HCEC 1CT (cell line): ENCODE measurements around the gene TMEM240.
"Not testable (repeated sequence)": the region's sequence is repeated elsewhere in the genome, so short reads cannot be mapped to it uniquely, and the experiment has no call there.

Source experiments
- DNase-seq: peaks from one replicate; pipeline ENCODE4 v3.0.0-alpha.2; 2017

Gene TMEM240

DNA sequence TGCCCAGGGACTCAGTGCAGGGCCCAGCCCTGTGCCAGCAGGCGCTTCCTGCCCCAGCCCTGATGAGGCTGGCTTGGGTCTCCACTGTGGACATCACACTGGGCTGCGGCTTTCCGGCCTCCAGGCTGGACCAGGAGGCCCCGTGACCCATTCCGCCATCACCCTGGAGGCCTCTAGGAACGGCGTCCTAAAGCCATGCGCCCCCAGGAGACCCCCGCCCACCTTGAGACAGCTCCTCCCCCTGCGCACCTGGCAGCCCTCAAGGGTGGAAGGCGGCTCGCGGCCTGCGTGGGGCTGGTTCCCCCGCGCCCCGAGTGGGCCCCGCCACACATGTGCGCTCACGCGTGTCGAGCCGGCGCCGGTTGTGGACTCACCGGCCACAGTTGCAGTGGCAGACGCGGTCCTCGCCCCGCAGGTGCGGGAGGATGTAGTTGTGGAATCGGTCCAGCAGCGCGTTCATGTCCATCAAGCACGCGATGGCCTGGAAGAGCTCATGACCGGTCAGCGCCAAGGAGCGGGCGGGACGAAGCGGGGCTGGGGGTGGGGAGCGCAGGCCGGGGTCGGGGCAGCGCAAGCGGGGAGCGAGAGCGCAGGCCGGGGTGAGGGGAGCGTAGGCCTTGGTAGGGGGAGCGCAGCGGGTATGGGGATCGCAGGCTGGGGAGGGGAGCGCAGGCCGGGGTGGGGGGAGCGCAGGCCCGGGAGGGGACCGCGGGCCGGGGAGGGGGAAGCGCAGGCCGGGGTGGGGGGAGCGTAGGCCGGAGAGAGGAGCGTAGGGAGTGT, 924 bp downstream of the TMEM240 start:
- DNase-seq: peak; percentile 51

DNA sequence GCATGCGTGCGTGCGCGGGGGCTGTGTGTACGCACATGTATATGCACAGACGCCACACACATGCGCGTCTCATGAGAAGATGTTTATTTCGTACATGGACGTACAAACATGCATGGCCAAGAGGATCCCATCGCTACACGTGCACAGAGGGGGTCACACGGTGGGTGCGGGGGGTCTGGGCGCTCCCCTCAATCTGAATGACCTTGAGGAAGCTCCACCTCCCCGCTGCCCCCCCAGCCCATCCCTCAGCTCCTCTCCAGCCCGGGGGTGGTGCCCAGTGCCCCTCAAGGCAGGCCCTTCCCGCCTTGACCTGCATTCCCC, 1.5 kb downstream of the TMEM240 start:
- no peak for DNase-seq

DNA sequence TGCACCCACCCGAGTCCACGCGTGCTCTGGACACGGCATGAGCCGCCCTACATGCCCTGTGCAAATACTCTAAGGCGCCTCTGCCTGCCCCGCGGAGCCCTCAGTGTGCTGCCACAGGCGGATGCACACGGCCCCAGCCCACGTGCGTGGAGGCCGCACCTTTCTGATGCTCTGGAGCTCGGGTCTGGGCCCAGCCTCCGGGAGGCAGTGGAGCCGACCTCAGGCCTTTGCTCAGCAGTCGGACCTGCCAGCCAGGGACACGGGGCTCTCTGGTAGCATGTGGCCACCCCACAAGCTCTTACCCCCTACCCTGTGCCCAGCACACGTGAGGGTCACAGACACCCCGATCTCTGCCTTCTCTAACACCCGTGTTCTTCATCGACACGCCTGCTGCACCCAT, 2.1 kb downstream of the TMEM240 start:
- DNase-seq: no peak

DNA sequence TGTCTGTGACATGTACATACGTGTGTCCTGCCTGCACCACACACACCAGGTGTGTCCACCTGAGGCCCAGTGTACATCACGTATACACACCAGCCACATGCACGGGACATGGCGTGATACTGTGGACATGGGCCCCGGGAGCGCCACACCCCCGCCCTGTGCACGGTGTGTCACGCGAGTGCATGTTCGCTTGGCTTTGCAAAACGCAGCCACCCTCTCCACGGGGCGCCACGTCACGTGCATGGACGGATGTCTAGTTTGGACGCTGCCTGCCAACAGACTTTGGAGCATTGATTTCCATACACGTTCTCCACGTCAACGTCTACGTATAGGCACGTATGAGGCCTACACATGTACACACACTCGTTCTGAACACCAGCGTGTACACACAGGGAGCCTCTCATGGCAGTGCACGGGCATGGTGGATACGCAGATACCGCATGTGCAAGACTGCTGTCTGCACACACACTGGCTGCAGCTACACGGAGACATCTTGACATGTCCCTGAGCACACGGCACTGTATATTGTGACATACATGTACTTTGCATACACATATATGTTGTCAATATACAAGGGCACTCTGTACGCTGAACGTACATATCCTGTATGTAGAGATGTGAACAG, 2.7 kb downstream of the TMEM240 start:
- no peak for DNase-seq

DNA sequence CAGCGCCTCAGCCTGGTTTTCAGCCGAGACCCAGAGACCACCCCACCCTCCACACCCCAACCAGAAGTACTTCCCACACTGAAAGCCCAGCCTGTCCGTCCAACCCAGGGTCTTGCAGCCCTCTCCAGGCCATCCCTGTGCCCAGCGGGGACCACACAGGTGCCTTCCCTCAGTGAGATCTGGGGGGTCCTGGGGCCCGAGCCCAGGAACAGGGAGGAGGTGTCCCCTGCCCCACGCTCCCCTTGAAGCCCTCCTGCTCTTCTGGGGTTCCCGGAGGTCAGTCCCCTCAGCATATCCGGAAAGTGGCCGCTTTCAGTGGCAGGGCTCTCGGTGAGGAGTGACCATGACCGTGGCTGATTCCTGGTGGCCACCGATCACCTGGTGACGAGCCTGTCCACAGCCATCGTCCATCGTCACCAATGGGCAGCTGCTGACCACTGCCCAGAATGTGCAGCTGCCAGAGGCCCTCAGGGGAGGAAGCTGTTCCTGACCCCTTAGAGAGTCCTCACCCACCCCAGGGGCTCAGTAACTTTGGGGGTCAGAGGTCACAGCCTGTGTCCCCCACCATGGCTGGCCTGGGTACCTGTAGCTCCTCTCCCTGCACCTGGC, 3.4 kb downstream of the TMEM240 start:
- DNase-seq: no peak

DNA sequence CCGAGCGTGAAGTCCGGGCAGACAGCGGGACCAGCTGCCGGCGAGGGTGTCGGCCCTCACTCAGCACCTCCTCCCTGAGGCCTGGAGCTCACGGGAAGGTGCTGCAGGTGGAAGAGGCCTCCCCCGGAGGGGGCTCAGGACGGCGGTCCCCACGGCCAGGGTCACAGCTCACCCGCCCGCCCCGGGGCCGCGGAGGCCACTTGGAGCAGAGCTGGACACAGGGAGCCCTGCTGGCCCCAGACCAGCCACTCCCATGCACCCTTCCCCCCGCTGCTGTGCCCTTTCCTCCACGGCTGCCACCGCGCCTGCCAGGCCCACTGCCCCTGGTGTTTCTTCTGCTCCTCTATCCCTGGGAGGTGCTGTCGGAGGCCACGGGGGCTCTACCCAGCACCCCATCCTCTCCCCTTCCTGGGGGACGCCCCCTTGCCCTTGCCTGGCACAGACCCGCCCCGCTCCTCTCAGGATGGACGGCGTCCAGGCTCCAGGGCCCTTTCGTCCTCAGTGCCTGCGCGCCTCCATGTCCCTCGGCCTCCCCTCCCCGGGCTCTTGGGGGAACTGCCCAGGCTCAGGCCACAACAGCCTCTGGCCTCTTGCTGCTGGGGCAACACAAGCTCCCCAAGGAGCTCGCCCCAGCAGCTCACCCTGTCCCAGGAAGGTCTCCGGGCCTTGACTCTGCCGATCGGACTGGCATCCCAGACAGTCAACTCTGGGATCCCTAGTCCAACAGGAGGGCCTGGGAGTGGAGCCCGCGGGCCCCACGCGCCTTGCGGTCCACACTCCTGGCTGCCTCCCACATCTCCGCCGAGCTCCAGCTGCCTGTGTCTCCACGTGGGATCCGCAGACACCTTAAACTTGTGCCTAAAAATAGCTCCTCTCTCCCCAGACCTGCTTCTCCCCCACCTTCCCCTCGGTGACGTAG, 4.1 kb downstream of the TMEM240 start:
- no peak for DNase-seq

DNA sequence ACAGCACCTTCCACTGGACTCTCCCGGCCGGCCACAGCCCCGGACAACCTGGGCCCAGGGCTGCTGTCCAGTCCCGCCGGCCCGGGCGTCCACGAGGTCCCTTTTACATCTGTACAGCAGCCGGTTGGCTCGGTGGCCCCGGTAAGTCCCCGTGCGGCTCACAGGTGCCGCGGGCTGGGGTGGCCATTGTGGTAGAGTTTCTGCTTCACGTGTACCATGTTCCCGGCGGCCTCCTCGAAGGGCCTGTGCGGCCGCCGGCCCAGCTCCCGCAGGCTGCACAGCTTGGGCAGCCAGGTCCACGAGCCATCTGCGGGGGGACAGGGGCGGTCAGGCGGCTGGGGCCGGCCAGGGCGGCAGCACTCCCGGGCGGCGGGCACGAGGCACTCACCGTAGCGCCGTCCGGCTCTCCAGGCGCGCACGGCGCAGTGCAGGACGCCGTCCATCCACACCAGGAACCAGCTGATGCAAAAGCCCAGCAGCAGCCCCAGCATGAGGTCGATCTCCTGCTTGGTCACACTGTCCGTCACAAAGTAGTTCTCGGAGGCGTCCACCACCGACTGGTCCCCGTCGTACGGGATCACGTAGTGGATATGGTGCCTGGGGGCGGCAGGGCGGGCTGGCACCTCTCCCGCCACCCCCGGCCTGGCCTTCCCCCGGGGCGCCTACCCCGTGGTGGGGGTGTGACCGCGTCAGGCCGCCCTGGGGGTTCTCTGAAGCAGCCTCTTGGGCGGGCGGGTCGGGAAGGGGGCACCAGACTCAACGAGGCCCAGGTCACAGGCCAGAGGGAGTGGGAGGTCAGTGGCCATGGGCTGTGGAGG, 5.0 kb downstream of the TMEM240 start:
- no peak for DNase-seq

DNA sequence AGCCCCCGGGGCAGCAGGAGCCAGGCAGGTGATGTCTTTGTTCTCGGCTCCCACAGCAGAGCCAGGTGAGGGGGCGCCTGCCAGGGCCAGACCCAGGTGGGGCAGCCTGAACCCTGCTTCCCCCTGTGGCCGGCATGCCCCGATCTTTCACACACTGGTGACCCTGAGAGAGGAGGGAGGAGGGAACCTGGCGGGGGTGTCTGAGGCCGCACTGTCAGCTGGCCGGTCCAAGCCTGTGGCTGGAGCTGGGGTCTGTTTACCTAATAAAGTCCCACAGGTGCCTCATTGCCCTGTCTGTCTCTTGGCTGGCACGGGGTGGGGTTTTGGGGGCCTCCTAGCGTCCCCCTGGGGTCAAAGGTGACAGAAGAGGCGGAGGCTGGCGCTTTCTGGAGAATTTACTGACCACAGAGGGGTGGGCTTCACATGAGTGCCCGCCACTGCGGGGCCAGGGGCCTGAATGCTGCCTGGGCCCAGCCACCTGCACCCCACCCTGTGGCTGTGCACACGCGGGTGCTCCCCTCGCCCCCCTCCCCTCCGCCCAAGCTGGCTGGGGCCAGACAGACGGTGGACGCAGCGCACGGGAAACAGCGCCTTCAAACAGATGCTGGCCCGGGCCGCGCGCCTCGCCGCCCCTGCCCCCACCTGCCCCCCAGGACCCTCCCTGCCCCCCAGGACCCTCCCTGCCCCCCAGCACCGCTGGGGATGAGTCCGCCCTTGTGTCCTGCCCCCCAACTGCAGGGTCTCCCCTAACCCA, 5.8 kb downstream of the TMEM240 start:
- DNase-seq: no peak

DNA sequence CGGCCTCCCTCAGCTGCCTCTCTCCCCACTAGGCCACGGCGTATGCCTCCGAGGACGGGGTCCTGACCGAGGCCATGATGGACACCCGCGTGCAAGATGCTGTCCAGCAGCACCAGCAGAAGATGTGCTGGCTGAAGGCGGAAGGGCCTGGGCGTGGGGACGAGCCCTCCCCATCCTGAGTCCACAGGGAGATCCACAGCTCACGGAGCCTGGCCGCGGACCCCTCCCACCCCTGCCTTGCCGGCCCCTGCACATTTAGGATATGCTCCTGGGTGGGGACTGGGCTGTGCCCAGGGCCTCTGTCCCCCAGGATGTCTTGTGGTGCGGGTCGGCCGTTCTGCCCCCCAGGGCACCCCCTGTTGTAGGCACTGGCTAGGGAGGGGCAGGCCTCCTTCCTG, 6.5 kb downstream of the TMEM240 start:
- not testable (repeated sequence) for DNase-seq

DNA sequence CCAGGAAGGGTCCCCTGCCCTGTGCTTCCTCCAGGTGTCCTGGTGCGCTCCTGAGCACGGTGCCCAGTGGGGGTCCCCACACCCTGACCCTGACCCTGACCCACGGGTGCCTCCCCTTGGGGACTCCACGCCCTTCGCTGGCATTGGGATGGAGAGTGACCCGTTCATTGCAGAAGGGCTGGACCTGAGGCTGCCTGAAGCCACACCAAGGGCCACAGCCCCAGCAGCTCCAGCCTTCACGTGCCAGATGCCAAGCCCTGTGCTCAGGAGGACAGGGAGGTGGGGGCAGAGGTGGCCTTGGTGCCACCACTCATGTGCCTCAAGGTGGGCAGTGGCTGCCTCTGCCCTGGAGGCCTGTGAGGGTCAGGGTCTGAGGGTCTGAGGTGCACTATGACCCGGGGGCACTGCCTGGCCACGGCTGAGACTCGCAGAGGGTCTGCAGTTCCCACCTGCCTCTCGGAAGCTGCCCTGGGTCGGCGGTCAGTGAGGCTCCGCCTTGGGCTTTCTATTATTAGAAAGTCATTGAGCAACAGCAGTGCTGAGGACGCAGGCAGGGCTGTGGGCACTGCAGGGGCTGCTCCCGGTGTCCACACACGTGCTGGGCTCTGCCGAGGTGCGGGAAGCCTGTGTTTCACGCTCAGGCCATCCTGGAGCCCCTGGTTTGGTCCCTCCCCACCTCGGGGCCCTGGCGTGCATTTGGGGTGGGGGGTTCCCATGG, 7.1 kb downstream of the TMEM240 start:
- not testable (repeated sequence) for DNase-seq

DNA sequence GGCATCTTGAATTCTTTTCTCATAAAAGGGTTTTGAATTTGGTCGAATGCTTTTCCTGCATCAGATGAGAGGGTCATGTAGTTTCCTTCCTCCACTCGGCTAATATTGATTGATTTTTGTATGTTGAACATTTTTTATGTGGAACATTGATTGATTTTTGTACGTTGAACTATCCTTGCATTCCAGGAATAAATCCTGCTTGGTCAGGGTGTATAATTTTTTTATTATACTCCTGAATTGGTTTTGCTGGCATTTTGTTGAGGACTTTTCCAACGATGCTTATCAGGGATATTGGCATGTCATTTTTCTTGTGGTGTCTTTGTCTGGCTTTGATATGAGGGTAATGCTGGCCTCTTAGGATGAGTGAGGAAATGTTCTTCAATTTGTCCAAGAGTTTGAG, 8.5 kb downstream of the TMEM240 start:
- no peak for DNase-seq

DNA sequence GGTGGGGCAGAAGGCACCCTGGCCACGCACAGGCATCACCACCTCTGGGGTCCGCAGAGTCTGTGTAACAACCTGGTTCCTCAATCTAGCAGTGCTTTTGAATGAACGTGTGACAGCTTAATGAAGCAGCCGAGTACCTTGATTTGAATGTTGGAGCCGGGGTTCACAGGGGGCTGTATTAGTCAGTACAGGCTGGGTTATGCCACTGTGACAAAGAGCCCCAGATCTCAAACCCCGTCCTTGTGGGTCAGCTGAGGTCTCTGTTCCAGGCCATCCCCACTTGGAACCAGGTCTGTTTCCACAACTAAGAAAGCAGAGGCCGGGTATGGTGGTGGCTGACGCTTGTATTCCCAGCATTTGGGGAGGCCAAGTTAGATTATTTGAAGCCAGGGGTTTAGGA, 10.5 kb downstream of the TMEM240 start:
- no peak for DNase-seq

DNA sequence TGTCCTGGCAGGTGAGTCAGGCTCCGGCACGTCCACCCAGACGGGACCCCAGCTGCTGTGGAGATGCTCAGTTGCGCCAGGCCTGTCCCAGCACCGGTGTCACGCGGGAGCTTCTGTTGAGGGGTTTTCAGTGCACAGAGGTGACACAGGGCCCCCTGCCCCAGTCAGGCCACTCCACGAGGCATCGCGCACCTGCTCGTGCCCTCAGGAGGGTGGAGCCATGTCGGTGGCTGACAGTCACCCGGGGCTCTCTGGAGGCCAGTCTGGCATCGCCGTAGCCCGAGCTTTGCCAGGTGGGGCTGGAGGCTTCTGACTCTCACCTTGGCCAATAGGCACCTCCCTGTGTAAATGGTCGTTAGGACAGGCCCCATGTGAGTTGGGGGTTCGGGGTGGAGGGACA, 11.1 kb downstream of the TMEM240 start:
- no peak for DNase-seq

DNA sequence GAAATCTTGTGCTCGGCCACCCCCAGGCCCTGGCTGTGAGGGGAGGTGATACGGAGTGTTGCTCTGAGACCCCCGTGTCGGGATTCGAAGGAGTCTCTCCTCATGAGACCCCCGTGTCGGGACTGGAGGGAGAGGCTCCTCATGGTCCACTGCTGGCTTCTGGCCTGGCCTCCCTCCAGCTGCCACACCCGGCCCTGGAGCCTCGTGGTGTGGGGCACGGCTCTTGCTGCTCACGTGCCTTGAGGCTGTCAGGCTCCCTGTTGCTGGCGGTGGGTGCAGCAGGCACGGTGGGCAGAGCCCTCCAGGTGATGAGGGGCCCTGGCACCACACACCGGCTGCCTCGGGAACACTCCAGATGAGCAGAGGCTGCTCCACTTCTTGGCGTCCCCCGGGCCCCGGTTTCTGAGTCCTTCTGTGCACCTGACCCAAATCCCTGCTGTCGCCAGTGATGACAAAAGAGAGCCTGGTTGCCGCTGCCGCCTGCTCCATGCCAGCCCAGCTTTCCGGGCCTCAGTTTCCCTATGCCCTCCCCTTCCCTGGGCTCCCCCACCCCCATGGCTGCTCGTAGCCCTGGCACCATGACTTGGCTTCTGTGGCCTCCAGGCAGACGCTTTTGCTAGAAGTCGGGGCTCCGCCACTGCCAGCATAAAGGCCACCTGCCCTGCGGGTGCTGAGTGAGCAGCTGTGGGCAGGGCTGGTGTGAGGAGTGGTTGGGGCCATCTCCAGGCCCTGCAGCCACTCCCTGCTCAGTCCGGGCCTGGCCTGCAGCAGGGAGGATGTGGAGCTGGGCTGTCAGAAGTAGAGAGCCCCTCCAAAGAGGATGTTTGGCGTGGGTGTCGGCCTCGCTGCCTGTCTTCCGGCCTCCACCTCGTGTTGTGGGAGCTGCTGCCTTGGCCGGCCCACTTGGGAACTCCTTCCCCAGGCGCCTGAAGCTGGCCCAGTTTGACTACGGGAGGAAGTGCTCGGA, 11.8 kb downstream of the TMEM240 start:
- DNase-seq: no peak

DNA sequence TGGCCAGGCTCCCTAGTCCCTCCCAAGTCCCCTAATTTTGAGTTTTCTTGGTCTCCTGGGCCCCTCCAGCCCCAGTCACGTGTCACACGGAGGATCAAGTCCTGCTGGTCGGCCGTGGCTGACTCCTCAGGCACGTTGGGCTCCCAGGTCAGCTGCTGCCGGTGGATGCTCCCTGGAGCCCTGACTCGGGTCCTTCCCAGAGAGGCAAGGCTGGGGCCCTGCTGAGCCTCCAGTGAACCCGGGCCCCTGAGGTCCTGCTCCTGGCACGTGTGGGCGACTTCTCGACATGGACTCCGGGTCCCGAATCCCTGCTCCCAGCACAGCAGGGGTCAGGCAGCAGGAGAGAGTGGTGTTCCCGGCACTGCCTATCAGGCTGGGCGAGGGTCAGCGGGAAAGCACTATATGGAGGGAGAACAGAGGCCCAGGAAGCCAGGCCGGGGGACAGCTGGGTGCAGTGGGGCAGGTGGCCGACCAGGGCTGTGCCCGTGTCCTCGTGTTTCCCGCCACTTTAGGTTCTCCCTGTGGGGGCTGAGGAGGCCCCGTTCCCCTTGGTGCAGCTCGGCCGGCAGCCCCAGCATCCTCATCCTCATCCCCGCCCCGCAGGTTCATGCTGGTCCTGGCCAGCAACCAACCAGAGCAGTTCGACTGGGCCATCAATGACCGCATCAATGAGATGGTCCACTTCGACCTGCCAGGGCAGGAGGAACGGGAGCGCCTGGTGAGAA, 13.2 kb downstream of the TMEM240 start:
- DNase-seq: no peak

DNA sequence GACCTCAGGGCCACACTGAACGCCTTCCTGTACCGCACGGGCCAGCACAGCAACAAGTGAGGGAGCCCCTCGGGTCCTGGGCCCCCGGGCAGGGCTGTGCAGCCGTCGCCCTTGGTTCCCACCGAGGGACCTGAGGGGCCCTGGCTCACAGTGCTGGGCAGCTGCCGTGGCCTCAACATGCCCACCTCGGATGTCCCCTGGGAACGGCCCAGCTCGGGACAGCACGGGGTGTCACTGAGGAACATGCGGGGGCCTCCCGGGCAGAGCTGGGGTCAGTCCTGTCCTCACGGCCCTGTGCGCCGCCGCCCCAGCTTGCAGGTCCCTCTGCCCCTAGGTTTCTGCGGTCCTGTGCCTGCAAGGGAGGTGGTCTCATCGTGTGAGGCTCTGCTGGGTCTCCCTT, 13.9 kb downstream of the TMEM240 start:
- DNase-seq: not testable (repeated sequence)

DNA sequence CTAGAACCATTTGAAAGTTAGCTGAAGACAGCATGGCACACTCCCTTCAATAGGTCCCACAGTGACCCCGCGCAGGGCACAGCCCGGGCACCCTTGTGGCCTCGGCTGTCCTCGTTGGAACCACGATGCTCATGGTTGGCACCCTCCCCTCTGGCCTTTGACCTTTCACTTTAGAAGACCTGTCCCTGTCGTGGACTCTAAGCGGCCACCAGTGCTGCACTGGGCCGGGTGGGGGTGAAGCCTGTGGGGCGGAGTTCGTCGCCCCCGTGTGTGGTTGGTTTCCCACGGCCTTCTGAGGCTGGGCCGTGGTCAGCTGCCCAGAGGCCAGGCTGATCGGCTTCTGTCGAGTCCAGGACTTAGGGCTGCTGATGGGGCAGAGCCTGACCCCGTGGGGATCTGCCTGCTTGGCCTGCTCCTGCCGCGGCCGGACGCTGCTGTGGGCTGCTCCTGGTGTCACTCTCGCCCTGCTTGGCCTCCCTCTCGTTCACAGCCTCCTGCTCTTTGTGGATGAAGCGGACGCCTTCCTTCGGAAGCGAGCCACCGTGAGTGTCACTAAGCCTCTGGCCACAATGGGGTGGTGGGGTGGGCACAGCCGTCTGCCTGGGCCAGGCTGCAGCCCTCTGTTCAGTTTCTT, 15.6 kb downstream of the TMEM240 start:
- DNase-seq: not testable (repeated sequence)

DNA sequence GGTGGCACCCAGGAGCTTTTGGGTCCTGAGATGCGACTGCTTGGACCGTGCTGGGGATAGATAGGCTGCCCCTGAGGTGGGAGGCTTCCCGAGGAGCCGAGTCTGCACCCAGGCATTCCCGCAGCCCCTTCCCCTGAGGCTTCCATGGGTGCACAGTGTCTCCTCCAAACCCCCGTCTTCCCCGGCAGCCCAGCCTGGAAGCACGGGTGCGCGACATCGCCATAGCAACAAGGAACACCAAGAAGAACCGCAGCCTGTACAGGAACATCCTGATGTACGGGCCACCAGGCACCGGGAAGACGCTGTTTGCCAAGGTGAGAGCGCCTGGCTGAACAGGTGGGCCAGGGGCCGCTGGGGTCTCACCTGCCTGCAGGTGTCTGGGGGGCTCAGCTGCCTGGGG, 16.8 kb downstream of the TMEM240 start:
- not testable (repeated sequence) for DNase-seq

DNA sequence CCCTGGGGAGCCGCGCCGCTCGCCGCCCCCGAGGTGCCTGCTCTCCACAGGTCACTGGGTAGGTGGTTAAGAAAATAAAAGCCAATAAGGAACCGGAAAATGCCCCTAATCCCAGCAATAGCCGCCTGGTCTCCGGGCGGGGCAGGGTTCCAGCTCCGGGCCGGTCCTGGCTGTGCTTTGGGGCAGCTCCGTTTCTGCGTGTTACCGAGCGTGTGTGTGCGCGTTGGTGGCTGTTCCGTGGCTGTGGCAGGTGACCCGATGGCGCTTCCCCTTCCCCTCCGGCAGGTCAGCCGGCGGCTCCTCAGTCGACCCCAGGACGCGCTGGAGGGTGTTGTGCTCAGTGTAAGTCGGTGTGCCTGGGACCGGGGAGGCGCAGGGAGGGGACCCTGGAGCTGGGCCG, 17.2 kb downstream of the TMEM240 start:
- not testable (repeated sequence) for DNase-seq
